SH-SY5Y (cell line): Measurements from ENCODE around the gene TTC33.

Experiments used
- GATA2 ChIP-seq: IDR thresholded peaks from 2 replicates; pipeline ENCODE4 v1.6.1; 2011; ENCODE audit warnings: mild to moderate bottlenecking, low read depth, low read length
- GATA3 ChIP-seq: IDR thresholded peaks from 2 replicates; pipeline ENCODE4 v1.6.1; 2011; ENCODE audit warnings: low read depth, mild to moderate bottlenecking, low read length, moderate library complexity

DNA sequence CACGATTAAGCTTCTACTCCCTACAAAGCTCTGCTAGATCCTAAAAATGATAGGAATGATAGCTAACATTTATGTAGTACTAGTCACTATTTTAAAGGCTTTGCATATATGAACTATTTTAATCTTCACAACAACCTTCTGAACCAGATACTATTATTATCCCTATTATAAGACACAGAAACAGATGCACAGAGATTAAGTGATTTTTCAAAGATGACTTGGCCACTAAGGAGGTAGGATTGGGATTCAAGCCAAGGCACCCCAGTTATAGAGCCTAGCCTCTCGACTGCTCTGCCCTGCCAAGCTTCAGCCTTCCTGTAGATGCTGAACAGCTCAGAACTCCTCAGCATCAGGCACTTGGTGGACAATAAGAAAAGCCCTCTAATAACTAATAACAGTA is 277.0 kb downstream of the TTC33 start:
- TF ChIP-seq GATA3 (no peak), GATA2 (no peak)
